Brain microvascular endothelial cell (primary cell): ENCODE results near the gene GUCD1.
A peak's percentile ranks its signal among the peaks of the same experiment; 100 is the strongest.

Source experiments
- DNase-seq: peaks from one replicate; pipeline ENCODE4 v3.0.0-alpha.2; 2020
- H3K27ac ChIP-seq: fragments of 250-450 bp; sonication (Bioruptor Pico); 2 replicates; pipeline ENCODE4 v1.5.1; 2020; ENCODE audit warnings: mild to moderate bottlenecking, moderate library complexity
- H3K27me3 ChIP-seq: fragments of 250-450 bp; sonication (Bioruptor Pico); replicated peaks from 2 replicates; pipeline ENCODE4 v1.5.1; 2020; ENCODE audit warnings: mild to moderate bottlenecking
- H3K36me3 ChIP-seq: fragments of 250-450 bp; sonication (Bioruptor Pico); replicated peaks from 2 replicates; pipeline ENCODE4 v1.5.1; 2020; ENCODE audit warnings: mild to moderate bottlenecking
- H3K4me3 ChIP-seq: 2 replicates; pipeline ENCODE4 v1.5.1; 2011; ENCODE audit warnings: low read depth, mild to moderate bottlenecking, control low read depth, low read length, moderate library complexity
- CTCF ChIP-seq: IDR thresholded peaks from 2 replicates; pipeline ENCODE4 v1.5.1; 2011; ENCODE audit warnings: low read depth, mild to moderate bottlenecking, moderate library complexity, low read length, control low read depth, inconsistent platforms; ENCODE audit errors: missing control alignments
- in situ Hi-C: cut with HindIII; loops from 2 replicates; pipeline ENCODE4 v1.10.0; 2017; ENCODE audit warnings: low sequenced_read_pairs, low pct_ligation_motif_present

GUCD1 gene

GRCh38 chr22:24525416-24526037, 29.4 kb downstream of the GUCD1 start:
- no peaks in the 10 kb centered on the region for H3K36me3 ChIP-seq
- no peak overlapping the region for H3K27ac ChIP-seq
- no peaks in the 10 kb centered on the region for H3K27me3 ChIP-seq
- no peak overlapping the region for H3K4me3 ChIP-seq
- in situ Hi-C loops: no loop called here
- DNase-seq: peak; percentile 74
- peak; percentile 96 for TF ChIP-seq CTCF

DNA sequence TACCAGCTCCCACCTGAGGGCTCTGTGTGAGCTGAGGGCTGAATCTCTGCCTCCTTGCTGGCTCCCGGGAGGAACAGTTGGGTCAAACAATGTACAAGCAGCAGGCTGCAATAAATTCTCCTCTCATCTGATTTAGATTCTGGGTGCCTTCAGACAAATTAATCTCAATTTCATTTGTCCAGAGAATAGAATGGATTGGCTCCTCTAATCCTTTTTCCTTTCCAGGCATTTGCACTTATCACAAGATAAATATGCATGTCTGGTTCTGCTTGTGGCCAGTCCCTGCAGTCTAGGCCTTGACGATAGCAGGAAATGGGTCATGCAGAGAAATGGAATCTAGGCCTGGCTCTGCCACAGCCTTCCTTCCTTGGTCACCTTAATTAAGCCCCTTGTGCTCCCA, 31.1 kb downstream of the GUCD1 start:
- TF ChIP-seq CTCF: no peak
- Histone ChIP-seq H3K27me3 (no peaks in the 10 kb centered on the region), H3K4me3 (no peak overlapping the region), H3K27ac (peak overlapping the region; percentile 33), H3K36me3 (no peaks in the 10 kb centered on the region)
- DNase-seq: peak; percentile 73
- in situ Hi-C loops: loop anchor here (25.0 kb wide), 1 partner anchor 187 kb away; no protein-coding TSS in a partner anchor

GRCh38 chr22:24521791-24522245, 33.1 kb downstream of the GUCD1 start:
- peak; percentile 41 for DNase-seq
- peak; percentile 68 for TF ChIP-seq CTCF
- Histone ChIP-seq H3K36me3 (no peaks in the 10 kb centered on the region), H3K27me3 (no peaks in the 10 kb centered on the region), H3K27ac (no peak overlapping the region), H3K4me3 (no peak overlapping the region)
- in situ Hi-C loops: loop anchor here (25.0 kb wide), 1 partner anchor 185 kb away; no protein-coding TSS in a partner anchor

- H3K36me3 ChIP-seq: no peaks in the 10 kb centered on the region
- no peaks in the 10 kb centered on the region for H3K27me3 ChIP-seq
- DNase-seq: no peak
- H3K27ac ChIP-seq: no peak overlapping the region
- in situ Hi-C loops: loop anchor here (25.0 kb wide), 1 partner anchor 182 kb away; no protein-coding TSS in a partner anchor
- no peak overlapping the region for H3K4me3 ChIP-seq
- no peak for TF ChIP-seq CTCF
These were observed 35.4 kb downstream of the GUCD1 start for GRCh38 chr22:24519496-24519895.

DNA sequence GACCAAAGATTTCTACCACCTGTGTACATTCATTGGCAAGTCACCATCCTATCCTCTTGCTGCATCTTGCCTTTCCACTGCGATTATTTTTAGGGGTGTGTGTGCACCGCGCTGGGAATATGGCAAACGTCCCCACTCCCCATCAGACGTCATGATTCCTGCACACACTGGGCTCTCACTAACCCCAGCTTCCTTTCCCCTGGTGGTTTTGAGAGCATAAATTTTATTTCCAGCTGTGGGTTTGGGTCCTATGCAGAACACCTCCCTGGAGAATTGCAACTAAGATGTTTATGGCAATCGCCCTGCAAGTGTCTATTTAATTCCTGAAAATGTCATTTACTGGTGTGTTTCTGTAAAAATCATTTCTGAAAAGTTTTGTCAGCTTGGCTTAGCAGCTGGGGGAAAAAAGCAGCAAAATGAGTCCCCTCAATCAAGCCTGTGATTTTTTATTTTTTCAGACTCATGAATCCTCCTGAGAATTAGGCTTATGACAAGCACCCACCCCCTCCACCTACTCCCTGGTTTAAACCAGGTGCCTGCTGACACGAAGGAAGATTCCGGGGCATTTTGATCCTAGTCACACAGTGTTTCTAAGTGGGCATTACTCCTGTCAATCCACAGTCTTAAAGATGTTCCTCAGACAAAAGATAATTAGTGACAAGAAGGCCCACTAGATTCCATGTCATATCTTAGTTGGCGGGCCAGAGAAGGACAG, 36.0 kb downstream of the GUCD1 start:
- H3K4me3 ChIP-seq: no peak overlapping the region
- no peaks in the 10 kb centered on the region for H3K36me3 ChIP-seq
- no peak overlapping the region for H3K27ac ChIP-seq
- no peaks in the 10 kb centered on the region for H3K27me3 ChIP-seq
- in situ Hi-C loops: loop anchor here (25.0 kb wide), 1 partner anchor 182 kb away; no protein-coding TSS in a partner anchor
- no peak for TF ChIP-seq CTCF
- DNase-seq: no peak
